WTC11 (cell line): ENCODE measurements around the gene ZBTB18. TPM values are rescaled to one million over a fixed set of nuclear protein-coding genes. Genes with fewer than 3 reads are reported as not detected.

Experiments used
- ATAC-seq: fragments of 200-7000 bp; cut with Tn5 transposase; 2 replicates; pipeline ENCODE4 v1.10.0; 2021; ENCODE audit warnings: mild to moderate bottlenecking, moderate library complexity
- CTCF ChIA-PET: fragments of 300-600 bp; sonication (Branson Sonifier 250); formaldehyde crosslinking; loops from one replicate; lab custom pipeline; 2021; ENCODE audit warnings: antibody characterized with exemption; lab: Charles Lee
- POLR2A ChIA-PET: fragments of 350-600 bp; sonication (Branson Sonifier 250); formaldehyde crosslinking; loops from one replicate; lab custom pipeline; 2021; ENCODE audit warnings: antibody characterized with exemption; lab: Charles Lee
- DNase-seq: peaks from one replicate; pipeline ENCODE4 v3.0.0; 2021; ENCODE audit warnings: low spot score
- H3K27ac Mint-ChIP-seq: 2 replicates; pipeline ENCODE4 v1.8.0; 2021; ENCODE audit warnings: mixed read lengths
- H3K27me3 Mint-ChIP-seq: 2 replicates; pipeline ENCODE4 v1.8.0; 2021; ENCODE audit warnings: low read depth, mild to moderate bottlenecking, moderate library complexity, mixed read lengths
- H3K36me3 Mint-ChIP-seq: 2 replicates; pipeline ENCODE4 v1.8.0; 2021; ENCODE audit warnings: mixed read lengths
- H3K4me1 Mint-ChIP-seq: 2 replicates; pipeline ENCODE4 v1.8.0; 2022; ENCODE audit warnings: mixed read lengths
- H3K4me3 Mint-ChIP-seq: 2 replicates; pipeline ENCODE4 v1.8.0; 2021; ENCODE audit warnings: mild to moderate bottlenecking, moderate library complexity, mixed read lengths
- H3K9me3 Mint-ChIP-seq: 2 replicates; pipeline ENCODE4 v1.8.0; 2021; ENCODE audit warnings: mixed read lengths
- ARID4B ChIP-seq: sonication (generic); formaldehyde crosslinking; IDR thresholded peaks from 2 replicates; pipeline ENCODE4 v1.8.0; 2023; ENCODE audit warnings: missing genetic modification reagents, mild to moderate bottlenecking, borderline replicate concordance
- ATF2 ChIP-seq: sonication (generic); formaldehyde crosslinking; IDR thresholded peaks from 2 replicates; pipeline ENCODE4 v1.8.1; 2022; ENCODE audit warnings: low read depth, missing genetic modification reagents, borderline replicate concordance
- CREM ChIP-seq: sonication (generic); formaldehyde crosslinking; IDR thresholded peaks from 2 replicates; pipeline ENCODE4 v1.8.1; 2022; ENCODE audit warnings: mild to moderate bottlenecking, missing genetic modification reagents, moderate library complexity
- IRF2 ChIP-seq: sonication (generic); formaldehyde crosslinking; IDR thresholded peaks from 2 replicates; pipeline ENCODE4 v1.8.0; 2022; ENCODE audit warnings: low read depth, missing genetic modification reagents, borderline replicate concordance
- NFE2L1 ChIP-seq: sonication (generic); formaldehyde crosslinking; IDR thresholded peaks from 2 replicates; pipeline ENCODE4 v1.8.1; 2023; ENCODE audit warnings: missing genetic modification reagents
- NFYB ChIP-seq: sonication (generic); formaldehyde crosslinking; conservative IDR thresholded peaks from 2 replicates; pipeline ENCODE4 v1.8.0; 2022; ENCODE audit warnings: low read depth, missing genetic modification reagents
- PREB ChIP-seq: sonication (generic); formaldehyde crosslinking; IDR thresholded peaks from 2 replicates; pipeline ENCODE4 v1.8.1; 2022; ENCODE audit warnings: mild to moderate bottlenecking, missing genetic modification reagents, moderate library complexity, borderline replicate concordance
- RORB ChIP-seq: fragments of 250-450 bp; sonication (Bioruptor Pico); IDR thresholded peaks from 2 replicates; pipeline ENCODE4 v1.9.0; 2021; ENCODE audit warnings: mild to moderate bottlenecking
- SOX15 ChIP-seq: fragments of 250-450 bp; sonication (Bioruptor Pico); IDR thresholded peaks from 2 replicates; pipeline ENCODE4 v1.9.0; 2021; ENCODE audit warnings: mild to moderate bottlenecking
- STAT6 ChIP-seq: sonication (generic); formaldehyde crosslinking; conservative IDR thresholded peaks from 2 replicates; pipeline ENCODE4 v1.8.1; 2023; ENCODE audit warnings: mild to moderate bottlenecking, low read depth, missing genetic modification reagents, moderate library complexity
- TEAD1 ChIP-seq: sonication (generic); formaldehyde crosslinking; IDR thresholded peaks from 2 replicates; pipeline ENCODE4 v1.8.0; 2022; ENCODE audit warnings: mild to moderate bottlenecking, missing genetic modification reagents
- USF1 ChIP-seq: sonication (generic); formaldehyde crosslinking; IDR thresholded peaks from 2 replicates; pipeline ENCODE4 v1.8.0; 2022; ENCODE audit warnings: mild to moderate bottlenecking, missing genetic modification reagents
- USF2 ChIP-seq: sonication (generic); formaldehyde crosslinking; IDR thresholded peaks from 2 replicates; pipeline ENCODE4 v1.8.1; 2023; ENCODE audit warnings: mild to moderate bottlenecking, missing genetic modification reagents, moderate library complexity
- ZBTB21 ChIP-seq: sonication (generic); formaldehyde crosslinking; IDR thresholded peaks from 2 replicates; pipeline ENCODE4 v1.8.1; 2023; ENCODE audit warnings: mild to moderate bottlenecking, missing genetic modification reagents, borderline replicate concordance
- ZBTB43 ChIP-seq: sonication (generic); formaldehyde crosslinking; IDR thresholded peaks from 2 replicates; pipeline ENCODE4 v1.8.1; 2023; ENCODE audit warnings: mild to moderate bottlenecking, missing genetic modification reagents
- ZNF416 ChIP-seq: fragments of 250-450 bp; sonication (Bioruptor Pico); IDR thresholded peaks from 2 replicates; pipeline ENCODE4 v1.9.0; 2021; ENCODE audit warnings: mild to moderate bottlenecking, inconsistent platforms
- ZNF425 ChIP-seq: fragments of 250-450 bp; sonication (Bioruptor Pico); conservative IDR thresholded peaks from 2 replicates; pipeline ENCODE4 v1.9.0; 2021; ENCODE audit warnings: mild to moderate bottlenecking
- ZNF512 ChIP-seq: sonication (generic); formaldehyde crosslinking; IDR thresholded peaks from 2 replicates; pipeline ENCODE4 v1.8.1; 2022; ENCODE audit warnings: missing genetic modification reagents, borderline replicate concordance
- total RNA-seq: library from RNA; stranded (reverse); gene quantifications from 3 replicates; pipeline ENCODE4 v1.2.3, GENCODE V29; 2021

The ZBTB18 gene
- total RNA-seq, 1 experiment from 2014 or later, result 16.0 TPM

GRCh38 chr1:244067893-244068292 is 16.8 kb downstream of the ZBTB18 start:
- Mint-ChIP-seq H3K27me3 (peaks cover 10% of the 10 kb centered on the region), H3K27ac (no peak overlapping the region), H3K4me1 (peaks cover 20% of the 10 kb centered on the region), H3K4me3 (no peak overlapping the region), H3K9me3 (no peaks in the 10 kb centered on the region), H3K36me3 (no peaks in the 10 kb centered on the region)
- ATAC-seq, result no peak
- ChIA-PET POLR2A (interaction anchor here (1.1 kb wide), 1 partner anchor 14 kb away, joined by 3 read pairs; no protein-coding TSS in a partner anchor), CTCF (no interaction called here)
- DNase-seq, result no peak
- TF ChIP-seq TEAD1 (CRISPR knock-in tag) (no peak), CREM (CRISPR knock-in tag) (no peak), IRF2 (CRISPR knock-in tag) (no peak), USF1 (no peak), ATF2 (CRISPR knock-in tag) (no peak), ZNF425 (CRISPR knock-in tag) (no peak), NFE2L1 (CRISPR knock-in tag) (no peak), ZBTB21 (CRISPR knock-in tag) (no peak), ZBTB43 (CRISPR knock-in tag) (no peak), ZNF416 (CRISPR knock-in tag) (no peak), SOX15 (CRISPR knock-in tag) (no peak), RORB (no peak), ZNF512 (CRISPR knock-in tag) (no peak), NFYB (CRISPR knock-in tag) (no peak)

- H3K9me3 Mint-ChIP-seq, result no peaks in the 10 kb centered on the region
- ChIA-PET CTCF (no interaction called here), POLR2A (interaction anchor here (0.6 to 1.1 kb wide), 2 partner anchors 15 to 33 kb away, joined by 3 read pairs; no protein-coding TSS in a partner anchor)
- no peak for ATAC-seq
- H3K27ac Mint-ChIP-seq, result no peak overlapping the region
- H3K4me3 Mint-ChIP-seq, result no peak overlapping the region
- peaks cover 10% of the 10 kb centered on the region for H3K27me3 Mint-ChIP-seq
- DNase-seq, result no peak
- peaks cover 14% of the 10 kb centered on the region for H3K4me1 Mint-ChIP-seq
- no peaks in the 10 kb centered on the region for H3K36me3 Mint-ChIP-seq
- TF ChIP-seq USF2 (CRISPR knock-in tag) (no peak), PREB (no peak), ARID4B (no peak), STAT6 (CRISPR knock-in tag) (no peak)
These were observed 17.5 kb downstream of the ZBTB18 start for GRCh38 chr1:244068567-244068966.
